GM21381 (cell line): ENCODE results near the gene GABBR1.

Experiments used
- ATAC-seq: cut with Tn5 transposase; IDR thresholded peaks from one replicate; pipeline ENCODE4 v1.9.1; 2021; ENCODE audit warnings: mild to moderate bottlenecking, moderate library complexity; ENCODE audit not compliant: unreplicated experiment

The GABBR1 gene

DNA sequence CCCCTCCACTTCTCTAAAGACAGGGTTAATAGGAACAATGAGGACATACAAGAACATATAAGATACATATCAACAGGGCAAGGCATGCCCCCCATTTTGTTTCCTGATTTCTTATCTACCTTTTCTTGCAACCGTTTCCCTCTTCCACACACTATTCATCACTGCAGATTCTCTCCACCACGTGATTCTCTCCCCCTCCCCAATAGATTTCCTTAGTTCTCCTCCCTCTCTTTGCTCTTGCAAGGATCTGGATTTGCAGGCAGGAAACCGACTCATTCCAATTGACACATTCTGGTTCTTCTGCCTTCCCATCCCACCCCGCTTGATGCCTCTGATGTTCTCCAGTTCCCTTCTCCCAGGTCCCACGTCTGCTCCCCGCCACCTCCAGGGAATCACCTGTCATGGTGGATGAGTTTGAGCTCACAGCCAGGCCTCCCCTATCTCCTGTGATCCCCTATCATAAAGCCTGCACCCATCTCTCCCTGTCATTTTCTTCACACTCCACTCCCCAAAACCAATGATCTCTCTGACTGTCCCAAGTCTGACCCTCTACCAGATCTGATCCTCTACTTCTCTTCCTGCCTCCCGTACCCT lies 7.5 kb downstream of the GABBR1 start:
- ATAC-seq, result no peak

DNA sequence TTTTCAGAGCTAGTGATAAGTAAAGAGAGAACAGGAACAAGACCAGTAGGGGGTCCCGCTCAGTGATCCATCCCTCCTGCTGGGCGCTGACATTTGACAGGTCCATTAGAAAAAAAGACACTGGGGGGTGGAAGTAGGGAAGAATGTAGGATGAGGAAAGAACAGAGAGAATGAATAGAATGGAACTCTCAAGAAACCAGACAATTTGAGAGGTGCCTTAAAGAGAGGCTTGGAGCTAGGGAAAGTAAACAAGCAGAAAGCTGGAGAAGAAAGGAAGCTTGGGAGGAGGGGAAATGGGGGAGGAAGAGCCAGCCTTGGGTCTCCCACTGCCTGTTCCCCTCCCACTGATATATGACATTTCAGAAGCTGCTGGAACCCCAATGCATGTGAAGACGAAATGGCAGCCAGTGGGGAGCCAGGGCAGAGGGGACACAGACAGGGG lies 8.4 kb downstream of the GABBR1 start:
- ATAC-seq, result no peak

DNA sequence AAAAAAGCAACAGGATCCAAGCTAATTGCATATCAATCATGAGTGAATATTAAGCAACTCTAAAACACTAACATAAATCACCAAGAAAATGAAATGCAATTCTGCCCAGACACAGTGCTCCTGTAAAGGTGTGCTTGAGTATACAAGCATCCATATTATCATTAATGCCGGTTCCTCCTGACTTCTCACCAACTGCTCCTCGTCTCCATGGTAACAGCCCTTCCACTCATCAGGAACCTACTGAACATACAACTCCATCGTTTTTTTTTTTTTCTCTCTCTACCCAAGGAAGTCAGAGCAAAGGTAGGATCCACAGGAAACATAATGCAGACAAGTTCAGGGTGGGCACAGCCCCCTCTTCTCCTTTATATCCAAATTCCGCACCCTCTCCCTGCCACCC lies 12.4 kb downstream of the GABBR1 start:
- no peak for ATAC-seq

DNA sequence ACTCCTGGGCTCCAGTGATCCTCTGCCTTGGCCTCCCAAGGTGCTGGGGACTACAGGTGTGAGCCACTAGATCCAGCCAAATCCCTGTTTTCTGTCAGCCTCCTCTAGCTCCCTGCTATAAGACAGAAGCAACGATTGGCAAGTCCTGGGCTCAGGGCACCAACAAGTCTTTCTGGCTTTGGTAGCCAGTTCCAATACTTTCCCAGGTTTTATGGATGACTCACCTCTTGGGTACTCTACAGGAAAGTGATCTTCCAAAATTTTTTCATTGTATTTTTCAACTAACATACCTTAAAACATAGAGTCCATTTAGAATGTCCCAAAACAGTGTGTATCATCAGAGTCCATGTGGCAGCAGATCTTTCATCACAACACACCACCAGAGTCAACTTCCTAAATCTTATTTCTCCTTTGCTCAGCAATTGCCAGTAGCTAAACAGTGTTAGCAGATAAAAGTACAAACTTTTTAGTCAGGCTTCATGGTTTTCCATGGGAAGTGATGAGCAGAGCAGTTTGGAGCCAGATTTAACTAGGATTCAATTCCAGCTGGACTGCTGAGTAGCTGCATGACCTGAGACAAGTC lies 13.3 kb downstream of the GABBR1 start:
- ATAC-seq, result no peak

DNA sequence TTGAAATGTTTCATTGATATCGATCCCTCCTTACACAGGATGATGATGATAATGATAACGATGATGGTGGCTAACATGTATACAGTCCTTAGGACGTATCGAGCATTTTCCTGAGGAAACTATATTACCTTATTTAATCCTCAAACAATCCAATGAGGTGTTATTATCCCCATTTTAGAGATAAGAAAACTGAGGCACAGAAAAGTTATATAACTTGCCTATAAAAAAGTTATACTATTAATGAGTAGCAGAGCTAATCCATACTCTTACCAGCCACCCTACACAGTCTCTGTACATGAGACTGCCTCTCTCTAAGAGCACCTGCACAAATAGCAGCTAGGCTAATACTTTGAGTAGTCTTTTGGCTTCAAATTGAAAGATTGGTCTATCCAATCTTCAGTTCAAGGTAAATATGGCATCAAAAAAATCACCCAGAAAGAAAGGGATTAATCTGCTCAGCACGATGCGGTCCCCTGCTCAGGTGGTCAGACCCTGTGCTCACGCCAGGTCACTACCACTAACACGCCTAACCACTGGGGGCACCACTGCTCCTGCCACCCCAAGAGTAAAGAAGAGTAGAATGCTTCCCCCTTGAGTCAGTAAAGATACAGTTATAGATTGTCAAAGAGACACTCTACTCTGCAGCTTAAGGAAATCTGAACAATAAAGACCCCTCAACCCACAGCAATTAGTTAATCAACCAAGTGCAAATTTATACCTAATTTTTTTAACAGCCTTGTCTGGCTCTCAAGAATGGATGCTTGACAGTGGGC lies 15.0 kb downstream of the GABBR1 start:
- ATAC-seq, result no peak

DNA sequence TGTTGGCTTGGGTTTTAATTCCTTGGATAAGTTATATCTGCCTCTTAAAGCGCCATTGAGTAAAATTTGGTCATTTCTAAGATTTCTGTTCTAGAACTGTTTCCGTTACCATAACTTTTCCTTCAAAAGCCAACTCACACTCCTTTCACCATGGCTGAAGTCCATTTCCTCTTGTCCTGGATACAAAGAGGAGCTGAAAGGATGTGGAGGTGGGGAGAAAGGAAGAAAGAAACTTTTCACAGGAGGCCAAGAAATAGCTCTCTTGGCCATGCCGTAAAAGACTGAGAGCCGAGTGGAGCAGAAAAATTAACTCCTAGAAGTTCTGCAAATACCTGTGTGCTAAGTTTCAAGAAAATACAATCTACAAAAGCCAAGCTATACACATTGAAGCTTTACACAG lies 21.6 kb downstream of the GABBR1 start:
- ATAC-seq, result no peak

DNA sequence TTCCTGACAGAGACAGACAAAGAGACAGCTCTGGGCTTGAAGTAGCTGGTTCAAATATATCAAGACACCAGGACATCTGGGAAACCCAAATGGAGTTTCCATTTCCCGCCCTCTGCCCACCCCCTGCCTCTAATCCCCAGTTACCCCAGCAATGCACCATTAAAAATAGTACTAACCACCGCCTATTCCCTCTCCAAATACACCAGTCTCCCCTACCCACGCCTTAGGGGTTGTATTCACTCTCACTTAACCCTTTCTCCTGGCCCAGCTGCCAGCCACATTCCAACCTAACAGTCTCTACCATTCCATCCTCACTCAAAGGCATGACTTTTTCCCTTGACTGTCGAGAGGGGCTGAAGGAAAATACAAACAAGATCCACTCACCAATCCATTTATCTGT lies 22.4 kb downstream of the GABBR1 start:
- ATAC-seq, result no peak

DNA sequence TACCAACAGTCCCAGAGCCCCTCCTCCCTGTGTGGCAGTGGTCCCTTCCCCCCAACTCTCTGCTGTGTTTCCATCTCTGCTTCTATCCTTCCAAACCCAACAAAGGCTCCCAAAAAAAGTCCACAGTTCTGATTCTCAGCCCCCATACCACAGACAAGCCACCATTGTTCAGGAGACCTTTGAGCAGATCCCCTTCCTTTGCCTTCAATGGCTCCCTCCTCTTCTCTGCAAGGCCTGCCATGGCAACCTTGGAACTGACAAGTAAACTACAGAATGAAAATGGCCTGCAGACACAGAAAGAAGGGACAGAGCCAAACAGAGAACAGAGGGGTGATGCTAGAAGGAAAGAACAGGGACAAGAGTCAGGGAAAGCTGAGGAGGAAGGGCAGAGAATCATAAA lies 24.9 kb downstream of the GABBR1 start:
- no peak for ATAC-seq

DNA sequence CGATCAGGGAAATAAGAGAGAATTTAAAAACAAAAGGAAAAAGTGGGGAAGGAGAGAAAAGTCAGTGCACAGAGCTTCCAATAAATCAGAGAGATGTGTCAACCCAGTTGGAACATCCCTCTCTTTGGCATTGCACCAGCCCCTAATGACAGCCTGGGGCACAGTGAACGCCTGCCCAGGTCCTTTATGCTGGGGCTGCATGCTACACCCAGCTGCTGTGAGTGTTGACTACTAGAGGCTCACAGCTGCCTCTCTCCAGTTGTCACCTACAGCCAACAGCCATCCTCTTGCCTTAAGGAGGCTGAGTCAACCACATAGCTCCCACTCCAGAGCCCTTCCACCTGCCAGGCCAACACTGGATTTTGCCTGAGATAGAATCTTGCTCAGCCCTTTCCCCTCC lies 29.1 kb downstream of the GABBR1 start:
- no peak for ATAC-seq

DNA sequence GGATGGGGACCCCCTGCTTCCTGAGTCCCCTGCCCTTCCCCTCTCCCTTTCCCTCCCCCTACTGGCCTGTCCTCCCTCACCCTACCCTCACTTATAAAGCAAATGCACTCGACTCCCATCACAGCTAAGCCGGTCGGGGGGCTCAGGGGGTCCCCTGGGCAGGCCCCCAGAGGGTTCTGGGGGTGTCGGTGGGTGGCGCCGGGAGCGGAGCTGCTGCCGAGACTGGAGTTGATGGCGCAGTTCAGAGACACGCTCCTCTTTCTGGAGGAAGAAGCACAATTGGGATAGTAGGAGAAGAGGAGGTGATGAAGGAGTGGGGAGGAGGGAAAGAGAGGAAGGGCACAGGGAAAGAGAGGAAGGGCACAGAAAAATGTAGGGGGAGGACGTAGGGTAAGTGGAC lies 29.5 kb downstream of the GABBR1 start:
- no peak for ATAC-seq

DNA sequence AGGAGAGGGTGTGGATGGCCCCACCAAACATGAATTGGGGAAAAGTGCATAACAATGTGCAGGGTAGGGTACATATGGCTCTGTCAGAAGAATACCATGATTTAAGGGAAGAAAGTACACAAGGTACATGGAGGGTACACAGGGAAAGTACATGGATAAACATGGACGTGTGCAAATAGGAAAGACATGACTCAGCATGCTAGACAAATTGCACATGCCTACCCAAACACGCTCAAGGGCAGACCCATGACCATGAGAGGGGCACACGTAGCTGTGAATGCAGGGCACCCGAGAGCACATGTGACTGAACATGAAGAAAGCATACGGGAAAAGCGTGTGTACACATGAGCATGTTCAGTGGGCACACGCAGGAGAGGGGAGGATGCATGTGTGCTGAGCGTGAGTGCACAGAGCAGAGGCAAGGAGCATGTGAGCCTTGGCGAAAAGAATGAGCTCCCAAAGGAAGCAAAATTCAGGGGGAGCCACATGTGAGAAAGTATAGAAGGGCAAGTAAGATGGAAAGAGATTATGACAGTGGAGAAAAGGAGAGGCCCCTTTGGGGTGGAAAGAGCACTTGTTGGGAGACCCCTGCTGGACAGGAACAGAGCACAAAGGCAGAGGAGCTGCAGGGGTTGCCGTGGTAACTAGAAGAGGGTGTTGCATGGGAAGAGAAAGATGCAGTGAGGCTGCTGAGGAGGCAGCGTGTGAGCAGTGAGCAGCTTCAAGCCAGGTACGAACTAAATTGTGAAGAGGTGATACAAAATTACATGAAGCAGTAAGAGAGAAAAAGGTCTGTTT lies 30.2 kb downstream of the GABBR1 start:
- ATAC-seq, result no peak

DNA sequence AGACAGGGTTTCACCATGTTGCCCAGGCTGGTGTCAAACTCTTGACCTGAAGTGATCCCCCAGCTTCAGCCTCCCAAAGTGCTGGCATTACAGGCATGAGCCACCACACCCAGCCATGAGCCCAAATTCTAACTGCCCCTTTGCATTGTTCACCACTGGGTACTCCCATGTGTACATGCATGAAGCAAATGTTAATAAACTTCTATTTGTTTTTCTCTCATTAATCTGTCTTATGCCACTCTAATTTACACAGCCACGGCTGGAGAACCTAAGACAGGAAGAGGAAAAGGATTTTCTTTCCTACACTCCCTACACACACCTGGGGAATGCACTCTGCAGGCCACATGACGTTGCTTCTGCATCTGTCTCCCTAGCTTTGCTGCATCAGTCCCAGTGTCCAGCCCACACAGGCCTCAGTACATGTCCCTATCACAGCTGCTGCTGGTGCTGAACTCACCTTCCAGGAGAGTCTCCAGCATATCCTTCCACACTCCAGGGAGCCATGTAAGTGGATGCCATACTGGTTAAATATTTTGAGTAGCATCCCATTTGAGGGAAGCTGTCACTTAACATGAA lies 34.7 kb downstream of the GABBR1 start:
- no peak for ATAC-seq

DNA sequence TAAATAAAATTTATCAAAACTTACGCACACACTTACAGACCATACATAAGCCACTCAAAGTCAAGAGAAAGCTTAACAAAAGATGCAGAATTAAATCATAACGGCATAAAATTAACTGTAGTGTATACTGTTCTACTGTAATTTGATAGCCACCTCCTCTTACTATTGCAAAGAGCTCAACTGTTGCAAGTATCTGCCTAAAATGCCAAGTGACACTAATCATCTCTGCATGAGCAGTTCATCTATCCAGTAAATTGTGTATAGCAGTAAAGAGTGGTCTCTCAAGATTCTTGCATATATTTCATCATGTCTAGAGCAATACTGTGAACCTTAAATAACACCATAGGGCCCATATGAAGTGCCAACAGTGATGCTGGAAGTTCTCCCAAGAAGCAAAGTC lies 35.8 kb downstream of the GABBR1 start:
- ATAC-seq, result no peak

DNA sequence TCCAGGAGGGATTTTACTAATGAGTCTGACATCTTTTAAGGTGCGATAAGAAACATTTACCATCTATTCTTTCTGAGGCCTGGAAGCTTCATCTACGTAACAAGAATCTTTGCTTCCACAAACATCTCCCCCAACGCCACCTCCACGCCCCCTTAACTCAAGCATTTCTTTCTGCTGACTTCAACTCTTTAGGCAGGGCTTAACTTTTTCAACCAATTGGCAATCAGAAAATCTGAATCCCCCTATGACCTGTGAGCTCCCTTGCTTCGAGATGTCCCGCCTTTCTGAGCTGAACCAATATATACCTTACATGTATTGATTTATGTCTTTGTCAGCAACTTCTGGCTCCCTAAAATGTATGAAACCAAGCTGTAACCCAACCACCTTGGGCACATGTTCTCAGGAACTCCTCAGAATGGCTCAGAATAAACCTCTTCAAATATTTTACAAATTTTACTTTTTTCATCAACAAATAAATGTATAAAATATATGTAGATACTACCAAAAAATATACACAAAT lies 36.5 kb downstream of the GABBR1 start:
- ATAC-seq, result no peak

DNA sequence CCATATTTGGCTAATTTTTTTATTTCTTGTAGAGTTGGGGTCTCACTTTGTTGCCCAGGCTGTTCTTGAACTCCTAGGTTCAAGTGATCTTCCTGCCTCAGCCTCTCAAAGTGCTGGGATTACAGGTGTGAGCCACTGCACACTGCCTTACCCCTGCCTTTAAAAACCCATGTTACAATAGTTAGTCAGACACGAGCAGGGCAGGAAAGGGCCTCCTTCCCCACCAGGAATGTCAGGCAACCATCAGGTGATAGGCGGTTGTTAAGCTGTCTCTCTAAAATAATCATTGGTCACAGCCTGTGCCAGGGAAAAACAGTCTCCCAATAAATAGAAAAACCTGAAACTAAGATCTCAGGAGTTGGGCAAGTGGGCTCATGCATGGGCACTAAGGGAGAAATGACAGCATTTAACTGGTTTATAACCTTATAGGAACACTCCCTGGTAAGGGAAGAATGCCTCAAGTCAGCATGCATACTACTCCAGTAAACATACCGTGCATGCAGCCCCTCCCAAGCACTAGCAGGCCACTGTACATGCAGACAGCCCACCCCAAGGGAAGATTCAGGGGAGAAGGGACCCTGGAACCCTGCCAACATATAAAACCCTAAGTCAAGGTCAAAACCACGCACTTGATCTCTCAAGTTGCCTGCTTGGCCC lies 39.7 kb downstream of the GABBR1 start:
- no peak for ATAC-seq

DNA sequence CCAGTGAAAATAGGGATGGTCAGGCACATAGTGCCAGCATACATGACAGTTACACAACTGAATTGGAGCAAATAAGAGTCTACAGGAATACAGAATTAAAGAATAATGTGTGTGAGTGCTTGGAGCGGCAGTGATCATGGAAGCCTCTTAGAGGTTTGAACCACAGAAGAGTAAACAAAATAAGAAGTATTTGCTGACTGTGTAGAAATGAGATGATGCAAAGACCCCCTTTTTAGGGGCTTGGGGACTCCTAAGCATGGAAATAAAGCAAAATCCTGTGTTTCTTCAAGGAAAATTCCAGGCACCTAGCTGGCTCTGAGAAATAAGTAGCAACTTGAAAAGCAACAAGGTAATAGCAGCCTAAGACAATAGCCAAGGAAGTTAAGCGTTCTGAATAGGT lies 41.3 kb downstream of the GABBR1 start:
- no peak for ATAC-seq

DNA sequence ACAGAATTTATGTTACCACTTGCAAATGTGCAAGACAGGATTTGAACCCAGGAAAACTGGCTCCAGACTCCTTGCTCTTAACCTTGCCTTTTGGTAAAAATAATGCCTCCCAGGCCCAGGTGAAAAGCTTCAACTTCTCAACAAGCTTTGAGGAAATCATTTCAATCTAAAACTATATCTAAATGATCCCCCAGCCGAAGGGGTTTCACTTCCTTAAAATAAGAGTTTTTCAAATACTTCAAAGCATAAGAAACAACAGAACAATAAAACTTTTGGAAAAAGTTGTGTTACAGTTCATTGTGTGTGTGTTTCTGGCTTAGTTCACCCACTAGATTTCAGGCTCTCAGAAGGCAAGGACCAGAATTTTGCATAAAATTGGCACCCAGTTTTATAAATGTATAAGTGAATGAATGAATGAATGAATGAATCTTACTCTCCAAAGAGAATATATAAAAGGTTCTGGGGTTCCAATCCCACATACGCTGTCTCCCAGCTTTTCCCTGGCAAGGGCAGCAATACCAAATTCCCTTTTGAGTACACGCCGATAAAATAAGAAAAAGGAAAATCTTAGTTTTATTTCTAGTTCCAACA lies 42.7 kb downstream of the GABBR1 start:
- ATAC-seq, result no peak

DNA sequence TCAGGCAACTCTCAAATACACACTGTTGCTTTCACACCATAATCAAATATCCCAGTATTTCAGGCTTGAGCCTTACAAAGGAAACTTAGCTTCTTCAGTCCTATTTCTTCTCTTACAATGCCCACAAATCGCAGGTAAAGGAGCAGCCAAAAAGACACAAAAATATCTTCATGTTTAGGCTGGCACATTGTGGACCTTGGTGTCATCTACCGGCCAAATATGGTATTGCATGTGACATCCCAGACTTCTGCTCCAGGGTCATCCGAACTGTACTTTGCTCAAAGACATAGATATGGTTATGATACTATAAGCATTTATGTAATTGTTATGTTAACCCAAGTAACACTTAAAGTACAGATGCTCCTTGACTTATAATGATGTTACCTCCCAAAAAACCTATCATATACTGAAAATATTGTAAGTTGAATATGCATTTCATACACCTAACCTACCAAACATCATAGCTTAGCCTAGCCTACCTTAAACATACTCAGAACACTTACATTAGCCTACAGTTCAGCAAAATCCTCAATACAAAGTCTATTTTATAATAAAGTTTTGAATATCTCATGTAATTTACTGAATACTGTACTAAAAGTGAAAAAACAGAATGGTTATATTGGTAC lies 43.4 kb downstream of the GABBR1 start:
- no peak for ATAC-seq

DNA sequence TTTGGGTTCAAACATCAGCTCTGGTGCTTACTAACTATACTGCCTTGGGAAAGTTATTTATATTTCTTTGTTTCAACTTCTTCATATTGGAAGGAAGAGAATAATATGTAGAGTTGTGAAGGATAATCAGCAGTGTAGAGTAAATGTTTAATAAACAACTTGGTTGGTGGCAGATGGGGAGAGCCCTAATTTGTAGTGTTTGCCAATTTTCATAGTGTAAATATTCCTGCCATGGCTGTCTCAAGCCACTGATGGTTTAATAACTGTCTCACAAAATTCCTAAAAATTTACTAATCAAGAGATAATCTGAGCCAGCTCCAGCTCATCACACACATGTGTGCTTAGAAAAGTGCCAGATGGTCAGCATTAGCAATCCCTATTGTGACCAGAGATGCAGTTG lies 48.2 kb downstream of the GABBR1 start, which contains the start of gene OR2H2:
Gene OR2H2, plus strand, starts transcription at position 301 of the 400 bp plus-strand sequence. CDS start 2,824 bp downstream, outside the sequence.
- ATAC-seq, result no peak

DNA sequence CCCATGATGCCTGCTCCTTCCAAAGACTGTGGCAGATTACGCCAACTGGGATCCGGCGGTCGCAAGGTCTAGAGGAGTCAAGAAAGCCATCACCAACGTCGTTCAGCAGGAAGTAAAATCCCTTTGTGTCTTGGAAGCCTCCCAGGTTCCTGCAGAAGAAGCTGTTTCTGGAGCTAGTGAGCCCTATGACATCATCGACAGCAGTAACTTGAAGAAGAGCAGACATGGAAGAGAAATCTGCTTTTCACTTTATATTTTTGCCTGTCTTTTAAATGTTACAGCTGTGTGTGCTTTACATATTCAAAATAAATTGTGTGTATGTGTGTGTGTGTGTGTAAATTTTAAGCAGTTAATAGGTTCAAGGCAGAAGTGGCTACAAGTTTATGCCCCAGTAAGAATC lies 55.4 kb downstream of the GABBR1 start:
- ATAC-seq, result no peak
